K562 (cell line): Measurements from ENCODE around the gene THAP11. TPM values are rescaled to one million over a fixed set of nuclear protein-coding genes. Genes with fewer than 3 reads are reported as not detected.
A peak's percentile ranks its signal among the peaks of the same experiment; 100 is the strongest.

ENCODE experiments used
- CSDE1 ChIP-seq, 2 experiments: fragments of 450-650 bp; IDR thresholded peaks; 2 replicates each; pipeline ENCODE4 v1.6.1; 2016; ENCODE audit warnings: mild to moderate bottlenecking in 1 of 2
- EP400 ChIP-seq: fragments of 450-650 bp; IDR thresholded peaks from 2 replicates; pipeline ENCODE4 v1.6.1; 2017; ENCODE audit warnings: antibody characterized with exemption, mild to moderate bottlenecking, moderate library complexity
- ESRRA ChIP-seq: fragments of 450-650 bp; IDR thresholded peaks from 2 replicates; pipeline ENCODE4 v1.6.1; 2014; ENCODE audit warnings: low read depth, mild to moderate bottlenecking, moderate library complexity, borderline replicate concordance
- FOXA3 ChIP-seq, 2 experiments: fragments of 450-650 bp in 1 of 2; sonication (generic) in 1 of 2; formaldehyde crosslinking; IDR thresholded peaks in 1 of 2; conservative IDR thresholded peaks in 1 of 2; 2 replicates each; pipeline versions ENCODE4 v1.4.0 to v1.8.0; 2020 to 2022; ENCODE audit warnings: mild to moderate bottlenecking in 2 of 2, missing genetic modification reagents in 1 of 2
- HDGF ChIP-seq: fragments of 450-650 bp; IDR thresholded peaks from 2 replicates; pipeline ENCODE4 v1.6.1; 2016
- HNRNPK ChIP-seq: fragments of 200-400 bp; formaldehyde crosslinking; IDR thresholded peaks from one replicate; pipeline ENCODE4 v1.6.1; 2018; ENCODE audit warnings: mild to moderate bottlenecking, low read depth, low read length; ENCODE audit not compliant: poor library complexity, severe bottlenecking
- HOXB6 ChIP-seq: fragments of 250-450 bp; sonication (Bioruptor Pico); IDR thresholded peaks from 2 replicates; pipeline ENCODE4 v1.5.1; 2022; ENCODE audit warnings: mild to moderate bottlenecking, borderline replicate concordance
- POLR2A ChIP-seq: fragments of 450-650 bp; conservative IDR thresholded peaks from 2 replicates; pipeline ENCODE4 v1.6.1; 2016
- PRPF4 ChIP-seq: fragments of 200-400 bp; formaldehyde crosslinking; IDR thresholded peaks from one replicate; pipeline ENCODE4 v1.6.1; 2017; ENCODE audit warnings: low read length, low read depth, mild to moderate bottlenecking; ENCODE audit not compliant: insufficient read depth, poor library complexity, severe bottlenecking
- PURB ChIP-seq: sonication (generic); formaldehyde crosslinking; IDR thresholded peaks from 2 replicates; pipeline ENCODE4 v1.9.0; 2021; ENCODE audit warnings: low read depth, mild to moderate bottlenecking, missing genetic modification reagents
- RCOR1 ChIP-seq, 2 experiments: IDR thresholded peaks; 2 replicates each; pipeline ENCODE4 v1.6.1; 2012; ENCODE audit warnings: low read depth in 2 of 2, low read length in 2 of 2, borderline replicate concordance in 1 of 2, improper control_type of control experiment in 1 of 2
- RHOXF2B ChIP-seq: fragments of 250-450 bp; sonication (Bioruptor Pico); conservative IDR thresholded peaks from 2 replicates; pipeline ENCODE4 v1.5.1; 2021
- ZNF224 ChIP-seq: sonication (generic); formaldehyde crosslinking; IDR thresholded peaks from 2 replicates; pipeline ENCODE4 v1.8.0; 2022; ENCODE audit warnings: mild to moderate bottlenecking, missing genetic modification reagents
- ZNF324 ChIP-seq: fragments of 250-450 bp; sonication (Bioruptor Pico); IDR thresholded peaks from 2 replicates; pipeline ENCODE4 v1.4.0; 2020; ENCODE audit warnings: mild to moderate bottlenecking
- ZNF644 ChIP-seq: fragments of 200-800 bp; sonication (Bioruptor generic); IDR thresholded peaks from 2 replicates; pipeline ENCODE4 v1.6.1; 2016; ENCODE audit warnings: low read depth, missing genetic modification characterization, missing compliant biosample characterization
- polyA plus RNA-seq, 8 experiments: library from polyadenylated mRNA; depleted of rRNA in 4 of 8; stranded (reverse) in 5 of 8; unstranded in 3 of 8; fragments of >200 nt; fragmentation: Nextera tagmentation in 2 of 8; fragmentation: Illumina TruSeq in 1 of 8; extraction: Ambion mirVana in 2 of 8; extraction: Trizol in 1 of 8; gene quantifications; 2 replicates each; pipeline versions ENCODE4 v1.2.1 to v1.2.3, GENCODE V29; 2011 to 2014; ENCODE audit warnings: inconsistent platforms in 1 of 8, missing spikeins in 1 of 8
- total RNA-seq, 7 experiments: library from RNA; depleted of rRNA in 6 of 7; stranded (reverse); fragments of >200 nt in 6 of 7; fragmentation: Illumina TruSeq in 2 of 7; extraction: Trizol in 2 of 7; gene quantifications; 2 replicates each; pipeline versions ENCODE4 v1.2.1 to v1.2.3, GENCODE V29; 2011 to 2021; ENCODE audit warnings: low replicate concordance in 1 of 7
- TF ChIP-seq, protein P1 (sequence below): sonication (generic); formaldehyde crosslinking; IDR thresholded peaks from 2 replicates; pipeline ENCODE4 v1.8.1; 2023; ENCODE audit warnings: mild to moderate bottlenecking, missing genetic modification reagents, moderate library complexity
- TF ChIP-seq, protein P2 (sequence below): sonication (generic); formaldehyde crosslinking; IDR thresholded peaks from 2 replicates; pipeline ENCODE4 v1.8.1; 2023; ENCODE audit warnings: missing genetic modification reagents, mild to moderate bottlenecking, borderline replicate concordance
- TF ChIP-seq, protein P3 (sequence below): fragments of 250-450 bp; sonication (Bioruptor Pico); IDR thresholded peaks from 2 replicates; pipeline ENCODE4 v1.5.0; 2021
- TF ChIP-seq, protein P4 (sequence below): fragments of 450-650 bp; formaldehyde crosslinking; IDR thresholded peaks from 2 replicates; pipeline ENCODE4 v1.4.0; 2020; ENCODE audit warnings: mild to moderate bottlenecking, mixed read lengths

The THAP11 gene
- total and polyA plus RNA-seq, 9 of the 15 experiments (the other 6 are each of a cell fraction or from before 2014, with no cell fraction given): 2.4 to 31.6 (median 21.4) TPM

DNA sequence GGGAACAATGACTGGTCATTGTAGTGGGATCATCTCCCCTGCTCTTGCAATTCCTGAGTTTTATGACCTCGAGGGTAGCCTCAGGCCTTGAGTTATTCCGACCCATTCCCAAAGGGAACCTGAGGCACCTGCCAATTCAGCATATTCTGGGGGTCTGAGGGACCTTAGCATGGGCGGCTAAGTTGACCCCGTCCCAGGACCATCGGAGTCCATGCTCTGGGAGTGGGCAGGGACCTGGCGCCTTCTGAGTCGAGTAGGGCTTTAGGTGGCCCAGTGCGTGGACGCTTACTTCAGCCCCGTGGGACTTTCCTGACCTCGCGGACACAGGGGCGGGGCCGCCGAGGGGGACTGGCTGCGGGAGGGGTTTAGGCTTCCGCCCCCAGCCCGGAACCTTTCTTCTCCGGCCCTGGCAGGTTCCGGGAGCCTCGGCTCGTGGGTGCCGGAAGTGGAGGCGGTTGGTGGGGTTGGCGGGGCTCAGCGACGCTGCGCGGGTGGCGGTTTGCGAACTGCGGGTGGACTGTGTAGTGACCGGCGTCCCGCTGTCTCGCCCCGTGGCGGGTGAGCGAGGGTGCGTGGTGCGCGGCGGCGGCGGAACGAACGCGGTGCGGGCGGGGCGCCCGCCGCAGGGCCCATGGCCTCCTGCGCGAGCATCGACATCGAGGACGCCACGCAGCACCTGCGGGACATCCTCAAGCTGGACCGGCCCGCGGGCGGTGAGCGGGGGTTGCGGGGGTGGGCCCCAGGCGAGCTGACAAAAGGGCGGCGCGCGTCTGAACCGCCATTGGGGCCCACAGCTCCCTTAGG, 30.7 kb downstream of the THAP11 start, which contains the start of gene EDC4 (continued):
- TF ChIP-seq PURB: no peak
- TF ChIP-seq, protein P1, sequence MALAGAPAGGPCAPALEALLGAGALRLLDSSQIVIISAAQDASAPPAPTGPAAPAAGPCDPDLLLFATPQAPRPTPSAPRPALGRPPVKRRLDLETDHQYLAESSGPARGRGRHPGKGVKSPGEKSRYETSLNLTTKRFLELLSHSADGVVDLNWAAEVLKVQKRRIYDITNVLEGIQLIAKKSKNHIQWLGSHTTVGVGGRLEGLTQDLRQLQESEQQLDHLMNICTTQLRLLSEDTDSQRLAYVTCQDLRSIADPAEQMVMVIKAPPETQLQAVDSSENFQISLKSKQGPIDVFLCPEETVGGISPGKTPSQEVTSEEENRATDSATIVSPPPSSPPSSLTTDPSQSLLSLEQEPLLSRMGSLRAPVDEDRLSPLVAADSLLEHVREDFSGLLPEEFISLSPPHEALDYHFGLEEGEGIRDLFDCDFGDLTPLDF (CRISPR knock-in tag): no peak; the same call in 1 of the 2 replicates
- TF ChIP-seq, protein P2, sequence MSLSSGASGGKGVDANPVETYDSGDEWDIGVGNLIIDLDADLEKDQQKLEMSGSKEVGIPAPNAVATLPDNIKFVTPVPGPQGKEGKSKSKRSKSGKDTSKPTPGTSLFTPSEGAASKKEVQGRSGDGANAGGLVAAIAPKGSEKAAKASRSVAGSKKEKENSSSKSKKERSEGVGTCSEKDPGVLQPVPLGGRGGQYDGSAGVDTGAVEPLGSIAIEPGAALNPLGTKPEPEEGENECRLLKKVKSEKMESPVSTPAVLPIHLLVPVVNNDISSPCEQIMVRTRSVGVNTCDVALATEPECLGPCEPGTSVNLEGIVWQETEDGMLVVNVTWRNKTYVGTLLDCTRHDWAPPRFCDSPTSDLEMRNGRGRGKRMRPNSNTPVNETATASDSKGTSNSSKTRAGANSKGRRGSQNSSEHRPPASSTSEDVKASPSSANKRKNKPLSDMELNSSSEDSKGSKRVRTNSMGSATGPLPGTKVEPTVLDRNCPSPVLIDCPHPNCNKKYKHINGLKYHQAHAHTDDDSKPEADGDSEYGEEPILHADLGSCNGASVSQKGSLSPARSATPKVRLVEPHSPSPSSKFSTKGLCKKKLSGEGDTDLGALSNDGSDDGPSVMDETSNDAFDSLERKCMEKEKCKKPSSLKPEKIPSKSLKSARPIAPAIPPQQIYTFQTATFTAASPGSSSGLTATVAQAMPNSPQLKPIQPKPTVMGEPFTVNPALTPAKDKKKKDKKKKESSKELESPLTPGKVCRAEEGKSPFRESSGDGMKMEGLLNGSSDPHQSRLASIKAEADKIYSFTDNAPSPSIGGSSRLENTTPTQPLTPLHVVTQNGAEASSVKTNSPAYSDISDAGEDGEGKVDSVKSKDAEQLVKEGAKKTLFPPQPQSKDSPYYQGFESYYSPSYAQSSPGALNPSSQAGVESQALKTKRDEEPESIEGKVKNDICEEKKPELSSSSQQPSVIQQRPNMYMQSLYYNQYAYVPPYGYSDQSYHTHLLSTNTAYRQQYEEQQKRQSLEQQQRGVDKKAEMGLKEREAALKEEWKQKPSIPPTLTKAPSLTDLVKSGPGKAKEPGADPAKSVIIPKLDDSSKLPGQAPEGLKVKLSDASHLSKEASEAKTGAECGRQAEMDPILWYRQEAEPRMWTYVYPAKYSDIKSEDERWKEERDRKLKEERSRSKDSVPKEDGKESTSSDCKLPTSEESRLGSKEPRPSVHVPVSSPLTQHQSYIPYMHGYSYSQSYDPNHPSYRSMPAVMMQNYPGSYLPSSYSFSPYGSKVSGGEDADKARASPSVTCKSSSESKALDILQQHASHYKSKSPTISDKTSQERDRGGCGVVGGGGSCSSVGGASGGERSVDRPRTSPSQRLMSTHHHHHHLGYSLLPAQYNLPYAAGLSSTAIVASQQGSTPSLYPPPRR (CRISPR knock-in tag): no peak; the same call in 1 of the 2 replicates
- TF ChIP-seq ZNF644: no peak
- TF ChIP-seq EP400: peak; percentile 90
- no peak for TF ChIP-seq HDGF
- TF ChIP-seq, protein P3, sequence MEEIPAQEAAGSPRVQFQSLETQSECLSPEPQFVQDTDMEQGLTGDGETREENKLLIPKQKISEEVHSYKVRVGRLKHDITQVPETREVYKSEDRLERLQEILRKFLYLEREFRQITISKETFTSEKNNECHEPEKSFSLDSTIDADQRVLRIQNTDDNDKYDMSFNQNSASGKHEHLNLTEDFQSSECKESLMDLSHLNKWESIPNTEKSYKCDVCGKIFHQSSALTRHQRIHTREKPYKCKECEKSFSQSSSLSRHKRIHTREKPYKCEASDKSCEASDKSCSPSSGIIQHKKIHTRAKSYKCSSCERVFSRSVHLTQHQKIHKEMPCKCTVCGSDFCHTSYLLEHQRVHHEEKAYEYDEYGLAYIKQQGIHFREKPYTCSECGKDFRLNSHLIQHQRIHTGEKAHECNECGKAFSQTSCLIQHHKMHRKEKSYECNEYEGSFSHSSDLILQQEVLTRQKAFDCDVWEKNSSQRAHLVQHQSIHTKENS: no peak
- peak; percentile 80; the same call in 1 of the 2 replicates for TF ChIP-seq ZNF224 (CRISPR knock-in tag)
- no peak for TF ChIP-seq HOXB6
- TF ChIP-seq POLR2A: peak; percentile 84
- TF ChIP-seq, protein P4, sequence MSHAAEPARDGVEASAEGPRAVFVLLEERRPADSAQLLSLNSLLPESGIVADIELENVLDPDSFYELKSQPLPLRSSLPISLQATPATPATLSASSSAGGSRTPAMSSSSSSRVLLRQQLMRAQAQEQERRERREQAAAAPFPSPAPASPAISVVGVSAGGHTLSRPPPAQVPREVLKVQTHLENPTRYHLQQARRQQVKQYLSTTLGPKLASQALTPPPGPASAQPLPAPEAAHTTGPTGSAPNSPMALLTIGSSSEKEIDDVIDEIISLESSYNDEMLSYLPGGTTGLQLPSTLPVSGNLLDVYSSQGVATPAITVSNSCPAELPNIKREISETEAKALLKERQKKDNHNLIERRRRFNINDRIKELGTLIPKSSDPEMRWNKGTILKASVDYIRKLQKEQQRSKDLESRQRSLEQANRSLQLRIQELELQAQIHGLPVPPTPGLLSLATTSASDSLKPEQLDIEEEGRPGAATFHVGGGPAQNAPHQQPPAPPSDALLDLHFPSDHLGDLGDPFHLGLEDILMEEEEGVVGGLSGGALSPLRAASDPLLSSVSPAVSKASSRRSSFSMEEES (CRISPR knock-in tag): no peak
- peak; percentile 84; the same call in 1 of the 2 replicates for TF ChIP-seq ESRRA
- no peak for TF ChIP-seq CSDE1 (IDR thresholded peaks at IDR 0.05)
- TF ChIP-seq RHOXF2B (CRISPR knock-in tag): no peak
- TF ChIP-seq RCOR1 (IDR thresholded peaks at IDR 0.05; ENCODE audit: borderline replicate concordance in 1 of 2, low read depth in 2 of 2, low read length in 2 of 2): peak in 1 of 2 experiments; percentile 49; a peak in 1 of 4 replicates
- peak; percentile 50 for TF ChIP-seq PRPF4
- no peak for TF ChIP-seq ZNF324 (CRISPR knock-in tag)
- no peak for TF ChIP-seq HNRNPK
- TF ChIP-seq FOXA3 (CRISPR knock-in tag; conservative IDR thresholded peaks at IDR 0.05 in 1 of 2, IDR thresholded peaks at IDR 0.05 in 1 of 2): peak; percentile 3 to 49; a peak in 2 of 4 replicates
